Tibial nerve (tissue), 3 donors: ENCODE data around the gene OSBP.

Experiments
- CTCF ChIP-seq, 5 experiments: fragments of 200-600 bp in 3 of 5; fragments of 450-650 bp in 2 of 5; sonication (generic) in 3 of 5; IDR thresholded peaks; one replicate each; pipeline ENCODE4 v1.5.1; 2016 to 2019; ENCODE audit warnings: antibody characterized with exemption in 5 of 5, mild to moderate bottlenecking in 3 of 5, moderate library complexity in 2 of 5
- POLR2A ChIP-seq, 2 donors: fragments of 450-650 bp; IDR thresholded peaks; one replicate each; pipeline ENCODE4 v1.6.1; 2017; ENCODE audit warnings: antibody characterized with exemption in 2 of 2, mild to moderate bottlenecking in 2 of 2, moderate library complexity in 2 of 2

GRCh38 chr11:59582006-59582405 is 33.6 kb downstream of the OSBP start:
- no peak for TF ChIP-seq CTCF (IDR thresholded peaks at IDR 0.05)
- TF ChIP-seq POLR2A (IDR thresholded peaks at IDR 0.05), result no peak
